HepG2 (cell line): ENCODE measurements around the gene CORO7. TPM values are rescaled to one million over a fixed set of nuclear protein-coding genes. Genes with fewer than 3 reads are reported as not detected.

Source experiments
- ATAC-seq: fragments of 200-7000 bp; cut with Tn5 transposase; 3 replicates; pipeline ENCODE4 v1.9.1; 2020; ENCODE audit warnings: mild to moderate bottlenecking, moderate library complexity
- BruUV-seq: library from RNA; stranded (reverse); fragments of 400-500 nt; replicated peaks from 2 replicates; lab custom pipeline; 2021; lab: Mats Ljungman, UMichigan
- CTCF ChIA-PET: fragments of 300-600 bp; formaldehyde crosslinking; extraction: SDS; loops from one replicate; lab custom pipeline; 2021; ENCODE audit warnings: low total read pairs, inconsistent platforms, low intra/inter-chr PET ratio; lab: Yijun Ruan, JAX
- POLR2A ChIA-PET: fragments of 350-600 bp; sonication (Branson Sonifier 250); formaldehyde crosslinking; loops from one replicate; lab custom pipeline; 2020; ENCODE audit warnings: antibody characterized with exemption, inconsistent platforms; lab: Yijun Ruan, JAX
- DNase-seq: peaks from one replicate; pipeline ENCODE4 v3.0.0-alpha.2; 2015; ENCODE audit warnings: low spot score
- FAIRE-seq: peaks from 3 replicates; lab custom pipeline; 2011; peaks lifted over from hg19 to GRCh38; lab: Jason Lieb, UNC
- H2AFZ ChIP-seq: one replicate; pipeline ENCODE4 v1.6.1; 2011; ENCODE audit warnings: low read length, inconsistent platforms
- H3K27ac ChIP-seq: fragments of 300-600 bp; 3 replicates; pipeline ENCODE4 v1.8.0; 2011; ENCODE audit warnings: mixed run types, mild to moderate bottlenecking, mixed read lengths, low read length, inconsistent platforms; ENCODE audit not compliant: insufficient read depth; ENCODE audit errors: extremely low read length
- H3K27me3 ChIP-seq, 2 experiments: fragments of 200-600 bp in 1 of 2; 2 replicates in 1 of 2; 3 replicates in 1 of 2; pipeline versions ENCODE4 v1.6.0 to v1.8.0; 2011; ENCODE audit warnings: low read length in 2 of 2, mild to moderate bottlenecking in 2 of 2, moderate library complexity in 2 of 2, inconsistent platforms in 1 of 2; ENCODE audit not compliant: insufficient read depth in 2 of 2, control insufficient read depth in 1 of 2
- H3K36me3 ChIP-seq, 2 experiments: fragments of 200-600 bp in 1 of 2; replicated peaks in 1 of 2; 2 replicates in 1 of 2; 3 replicates in 1 of 2; pipeline versions ENCODE4 v1.5.1 to v1.8.0; 2011; ENCODE audit warnings: low read length in 2 of 2, inconsistent platforms in 1 of 2; ENCODE audit not compliant: insufficient read depth in 2 of 2, control insufficient read depth in 1 of 2
- H3K4me1 ChIP-seq: 2 replicates; pipeline ENCODE4 v1.5.1; 2012; ENCODE audit warnings: low read length, inconsistent platforms; ENCODE audit not compliant: insufficient read depth
- H3K4me2 ChIP-seq: 2 replicates; pipeline ENCODE4 v1.6.0; 2011; ENCODE audit warnings: low read depth, low read length, inconsistent platforms
- H3K4me3 ChIP-seq, 3 experiments: fragments of 200-600 bp in 1 of 3; sonication (generic), shearing (Covaris generic) in 1 of 3; replicated peaks in 1 of 3; 2 replicates each; pipeline ENCODE4 v1.5.1; 2011 to 2016; ENCODE audit warnings: low read length in 3 of 3, inconsistent platforms in 2 of 3, low read depth in 2 of 3, mild to moderate bottlenecking in 2 of 3, control low read depth in 1 of 3, mixed read lengths in 1 of 3; ENCODE audit not compliant: insufficient read depth in 1 of 3
- H3K79me2 ChIP-seq: one replicate; pipeline ENCODE4 v1.6.1; 2011; ENCODE audit warnings: low read length, inconsistent platforms; ENCODE audit not compliant: insufficient read depth
- H3K9ac ChIP-seq: 2 replicates; pipeline ENCODE4 v1.6.0; 2011; ENCODE audit warnings: mild to moderate bottlenecking, low read depth, low read length, inconsistent platforms; ENCODE audit not compliant: insufficient read depth
- H3K9me3 ChIP-seq: 2 replicates; pipeline ENCODE4 v1.5.1; 2012; ENCODE audit warnings: mild to moderate bottlenecking, low read length
- H4K20me1 ChIP-seq: 2 replicates; pipeline ENCODE4 v1.6.0; 2011; ENCODE audit warnings: inconsistent platforms, mild to moderate bottlenecking, low read length, moderate library complexity; ENCODE audit not compliant: insufficient read depth
- HNRNPL ChIP-seq: fragments of 200-400 bp; formaldehyde crosslinking; IDR thresholded peaks from 2 replicates; pipeline ENCODE4 v1.6.1; 2017; ENCODE audit warnings: mild to moderate bottlenecking, low read depth, low read length
- NONO ChIP-seq, 2 experiments: fragments of 450-650 bp in 1 of 2; sonication (generic) in 1 of 2; formaldehyde crosslinking in 1 of 2; IDR thresholded peaks in 1 of 2; conservative IDR thresholded peaks in 1 of 2; 2 replicates each; pipeline versions ENCODE4 v1.6.1 to v1.8.0; 2017 to 2022; ENCODE audit warnings: mild to moderate bottlenecking in 1 of 2, missing genetic modification reagents in 1 of 2, moderate library complexity in 1 of 2
- ZBTB38 ChIP-seq: sonication (generic); formaldehyde crosslinking; IDR thresholded peaks from 2 replicates; pipeline ENCODE4 v1.5.1; 2020; ENCODE audit warnings: mild to moderate bottlenecking, missing genetic modification reagents
- ZMYM3 ChIP-seq: sonication (generic); formaldehyde crosslinking; IDR thresholded peaks from 2 replicates; pipeline ENCODE4 v1.5.1; 2020; ENCODE audit warnings: mild to moderate bottlenecking, missing genetic modification reagents
- ZNF687 ChIP-seq: sonication (generic); formaldehyde crosslinking; IDR thresholded peaks from 2 replicates; pipeline ENCODE4 v1.5.1; 2020; ENCODE audit warnings: mild to moderate bottlenecking, missing genetic modification reagents, moderate library complexity
- WGBS: methylation state at CpG from one replicate; pipeline ENCODE4 v1.1.6; 2017; ENCODE audit warnings: low lambda C conversion rate; 5-methylcytosine and 5-hydroxymethylcytosine counted together
- in situ Hi-C: cut with HindIII; loops from 2 replicates; pipeline ENCODE4 v1.10.0; 2017; ENCODE audit warnings: low pct_unique_long_range_greater_than_20kb; ENCODE audit not compliant: extremely low pct_ligation_motif_present
- intact Hi-C: fragments of 100-400 bp; cut with micrococcal nuclease; formaldehyde crosslinking; loops from one replicate; pipeline ENCODE4 v1.10.0; 2022; ENCODE audit not compliant: unreplicated experiment
- polyA plus RNA-seq, 8 experiments: library from polyadenylated mRNA; depleted of rRNA in 3 of 8; stranded (reverse) in 7 of 8; unstranded in 1 of 8; fragments of >200 nt; fragmentation: Illumina TruSeq in 4 of 8; extraction: Trizol in 4 of 8; gene quantifications; 2 replicates each; pipeline versions ENCODE4 v1.2.1 to v1.2.3, GENCODE V29; 2011 to 2016; ENCODE audit warnings: low read depth in 4 of 8, missing spikeins in 1 of 8, mixed read lengths in 1 of 8; ENCODE audit not compliant: insufficient read depth in 1 of 8
- total RNA-seq, 5 experiments: library from RNA; depleted of rRNA; stranded (reverse); fragments of >200 nt; fragmentation: Illumina TruSeq; extraction: Trizol; gene quantifications; 2 replicates each; pipeline ENCODE4 v1.2.3, GENCODE V29; 2016; ENCODE audit warnings: low read depth in 1 of 5
- TF ChIP-seq, protein P1 (sequence below): sonication (generic); formaldehyde crosslinking; IDR thresholded peaks from 2 replicates; pipeline ENCODE4 v1.4.0; 2020; ENCODE audit warnings: missing genetic modification reagents

The CORO7 gene
- total and polyA plus RNA-seq, 2 of the 13 experiments (the other 11 are each of a cell fraction or from before 2014, with no cell fraction given) = 9.9 to 14.3 TPM

GRCh38 chr16:4401094-4401501 is 15.3 kb downstream of the CORO7 start:
- H3K4me1 ChIP-seq = peaks cover 23% of the 10 kb centered on the region
- WGBS = 79% methylated on average over 12 of the region's 12 CpGs
- intact Hi-C loops (no loop called here), in situ Hi-C loops (no loop called here)
- H3K4me3 ChIP-seq = no peak overlapping the region
- FAIRE-seq = no peak
- no peak overlapping the region for H3K27ac ChIP-seq
- ChIA-PET CTCF (interaction anchor here (4.8 kb wide), 1 partner anchor 41 kb away, joined by 92 read pairs; no protein-coding TSS in a partner anchor), POLR2A (interaction anchor here (1.2 to 2.0 kb wide), 2 partner anchors 31 to 42 kb away, joined by 3 to 6 read pairs; no protein-coding TSS in a partner anchor)
- H2AFZ ChIP-seq = no peak overlapping the region
- no peak for DNase-seq
- no peaks in the 10 kb centered on the region for H3K27me3 ChIP-seq
- H3K79me2 ChIP-seq = no peaks in the 10 kb centered on the region
- no peak overlapping the region for H3K4me2 ChIP-seq
- no peaks in the 10 kb centered on the region for H4K20me1 ChIP-seq
- BruUV-seq = no TSS peak
- H3K36me3 ChIP-seq = peaks cover 0 to 11% of the 10 kb centered on the region in 2 experiments; a peak in 3 of 5 replicates
- no peaks in the 10 kb centered on the region for H3K9me3 ChIP-seq
- ATAC-seq = no peak
- H3K9ac ChIP-seq = no peak overlapping the region
- TF ChIP-seq HNRNPL (peak; percentile 71; the same call in 1 of the 2 replicates), NONO (IDR thresholded peaks at IDR 0.05) (no peak), NONO (CRISPR knock-in tag; conservative IDR thresholded peaks at IDR 0.05) (no peak), ZBTB38 (CRISPR knock-in tag) (0 out of 2 replicates have a peak, but pooled peaks have one; percentile 24), ZMYM3 (CRISPR knock-in tag) (0 out of 2 replicates have a peak, but pooled peaks have one; percentile 21), ZNF687 (CRISPR knock-in tag) (peak; percentile 27; the same call in 1 of the 2 replicates)
- TF ChIP-seq, protein P1, sequence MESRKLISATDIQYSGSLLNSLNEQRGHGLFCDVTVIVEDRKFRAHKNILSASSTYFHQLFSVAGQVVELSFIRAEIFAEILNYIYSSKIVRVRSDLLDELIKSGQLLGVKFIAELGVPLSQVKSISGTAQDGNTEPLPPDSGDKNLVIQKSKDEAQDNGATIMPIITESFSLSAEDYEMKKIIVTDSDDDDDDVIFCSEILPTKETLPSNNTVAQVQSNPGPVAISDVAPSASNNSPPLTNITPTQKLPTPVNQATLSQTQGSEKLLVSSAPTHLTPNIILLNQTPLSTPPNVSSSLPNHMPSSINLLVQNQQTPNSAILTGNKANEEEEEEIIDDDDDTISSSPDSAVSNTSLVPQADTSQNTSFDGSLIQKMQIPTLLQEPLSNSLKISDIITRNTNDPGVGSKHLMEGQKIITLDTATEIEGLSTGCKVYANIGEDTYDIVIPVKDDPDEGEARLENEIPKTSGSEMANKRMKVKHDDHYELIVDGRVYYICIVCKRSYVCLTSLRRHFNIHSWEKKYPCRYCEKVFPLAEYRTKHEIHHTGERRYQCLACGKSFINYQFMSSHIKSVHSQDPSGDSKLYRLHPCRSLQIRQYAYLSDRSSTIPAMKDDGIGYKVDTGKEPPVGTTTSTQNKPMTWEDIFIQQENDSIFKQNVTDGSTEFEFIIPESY (CRISPR knock-in tag) = peak; percentile 69
